Stimulated activated CD4-positive, alpha-beta T cell treated with anti-CD3 and anti-CD28 coated beads, Interleukin-2, amount 100 ng/mL, for 4 hours (primary cell): ENCODE results near the gene PRKAR1B.

Experiments
- DNase-seq: peaks from one replicate; pipeline ENCODE4 v3.0.0-alpha.2; 2020; ENCODE audit warnings: low read depth

Gene PRKAR1B

GRCh38 chr7:727104-727805 is at the start of gene PRKAR1B:
TSS of gene PRKAR1B (minus strand) at chr7:727281. CDS start at chr7:711505, 15,776 bp downstream.
- peak; percentile 60 for DNase-seq

DNA sequence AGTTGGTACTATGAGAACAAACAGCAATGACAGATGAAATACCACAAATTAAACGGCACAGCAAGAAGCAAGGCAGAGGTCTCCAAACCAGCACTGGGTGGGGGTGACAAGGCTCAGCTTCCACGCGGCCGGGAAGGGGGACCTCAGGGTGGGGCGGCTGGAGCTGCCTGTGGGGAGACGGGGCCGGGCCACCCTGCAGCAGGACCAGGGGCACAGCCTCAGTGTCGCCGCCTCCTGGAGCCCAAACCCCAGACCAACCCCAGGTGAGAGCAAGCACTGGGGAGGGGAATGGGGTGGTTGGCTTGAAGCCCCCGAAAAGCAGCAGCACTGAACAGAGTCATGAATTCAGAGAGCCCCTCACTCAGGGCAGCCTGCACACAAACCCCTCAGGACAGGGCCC is 49.3 kb upstream of the PRKAR1B start:
- DNase-seq, result no peak

- DNase-seq, result peak; percentile 36
Observed at GRCh38 chr7:774161-775109, 47.4 kb upstream of the PRKAR1B start.

DNA sequence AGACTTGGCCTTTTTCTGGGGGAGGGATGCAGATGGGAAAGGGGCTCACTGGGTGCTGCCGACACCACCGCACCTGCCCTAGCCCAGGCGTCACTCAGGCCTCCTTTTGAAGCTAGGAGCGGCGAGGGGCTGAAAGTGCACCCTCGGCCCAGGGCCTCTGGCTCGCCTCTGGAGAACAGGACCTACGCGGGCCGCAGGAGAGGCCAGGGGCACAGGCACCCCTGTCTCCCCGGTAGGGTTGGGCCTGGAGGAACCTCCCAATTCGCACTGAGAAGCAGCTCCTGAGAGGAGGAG is 46.5 kb upstream of the PRKAR1B start:
- DNase-seq, result no peak

GRCh38 chr7:772861-773621 is 46.0 kb upstream of the PRKAR1B start:
- no peak for DNase-seq

DNA sequence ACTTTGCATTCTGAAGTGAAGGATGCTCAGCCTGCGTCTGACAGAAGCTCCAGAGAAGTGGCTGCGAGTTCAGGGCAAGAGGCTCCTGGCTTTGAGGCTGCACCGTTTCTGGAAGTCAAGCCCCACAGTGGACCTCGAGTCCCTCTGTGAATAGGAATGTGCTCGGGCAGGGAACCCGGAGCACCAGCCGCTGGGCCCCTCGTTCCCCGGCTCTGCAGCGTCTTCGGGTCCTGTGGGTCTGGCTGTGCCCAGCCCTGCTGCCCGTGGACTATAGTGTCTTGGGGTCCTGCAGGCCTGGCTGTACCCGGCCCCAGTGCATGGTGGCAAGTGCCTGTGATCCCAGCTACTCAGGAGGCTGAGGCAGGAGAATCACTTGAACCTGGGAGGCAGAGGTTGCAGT is 45.3 kb upstream of the PRKAR1B start:
- no peak for DNase-seq

DNA sequence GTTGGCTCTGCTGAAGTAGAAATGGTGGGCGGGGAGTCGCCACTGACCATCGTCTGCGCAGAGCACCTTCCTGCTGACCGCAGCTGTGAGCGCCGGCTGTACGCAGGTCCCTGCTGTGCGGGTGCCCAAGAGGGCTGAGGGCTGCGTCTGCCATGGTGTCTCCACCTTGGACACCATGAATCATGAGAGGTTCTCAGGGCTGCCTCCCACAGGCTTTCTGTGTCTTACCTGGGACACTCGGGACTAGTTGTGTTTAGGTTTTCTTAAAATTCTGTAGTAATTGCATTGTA is 44.9 kb upstream of the PRKAR1B start:
- DNase-seq, result no peak

GRCh38 chr7:771234-772004 is 44.3 kb upstream of the PRKAR1B start:
- DNase-seq, result no peak

DNA sequence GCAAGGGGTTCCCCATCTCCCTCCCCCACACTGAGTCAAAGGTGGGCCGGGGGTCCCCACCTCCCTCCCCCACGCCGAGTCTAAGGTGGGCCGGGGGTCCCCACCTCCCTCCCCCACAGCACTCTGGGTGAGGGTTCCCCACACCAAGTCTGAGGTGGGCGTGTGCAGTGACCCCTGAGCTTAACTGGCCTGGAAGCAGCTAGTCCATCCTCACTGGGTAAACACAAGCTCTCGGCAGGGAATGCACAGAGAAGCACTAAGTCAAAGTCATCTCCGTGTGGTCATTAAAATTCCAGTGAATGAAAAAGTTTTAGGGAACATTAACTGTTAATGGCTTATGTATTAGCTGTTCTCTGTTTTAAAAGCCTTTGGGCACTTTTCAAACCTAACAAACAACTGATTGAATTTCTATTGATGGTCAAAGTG is 43.7 kb upstream of the PRKAR1B start:
- DNase-seq, result no peak

- DNase-seq, result no peak
Observed at GRCh38 chr7:770336-770735, 43.3 kb upstream of the PRKAR1B start.

DNA sequence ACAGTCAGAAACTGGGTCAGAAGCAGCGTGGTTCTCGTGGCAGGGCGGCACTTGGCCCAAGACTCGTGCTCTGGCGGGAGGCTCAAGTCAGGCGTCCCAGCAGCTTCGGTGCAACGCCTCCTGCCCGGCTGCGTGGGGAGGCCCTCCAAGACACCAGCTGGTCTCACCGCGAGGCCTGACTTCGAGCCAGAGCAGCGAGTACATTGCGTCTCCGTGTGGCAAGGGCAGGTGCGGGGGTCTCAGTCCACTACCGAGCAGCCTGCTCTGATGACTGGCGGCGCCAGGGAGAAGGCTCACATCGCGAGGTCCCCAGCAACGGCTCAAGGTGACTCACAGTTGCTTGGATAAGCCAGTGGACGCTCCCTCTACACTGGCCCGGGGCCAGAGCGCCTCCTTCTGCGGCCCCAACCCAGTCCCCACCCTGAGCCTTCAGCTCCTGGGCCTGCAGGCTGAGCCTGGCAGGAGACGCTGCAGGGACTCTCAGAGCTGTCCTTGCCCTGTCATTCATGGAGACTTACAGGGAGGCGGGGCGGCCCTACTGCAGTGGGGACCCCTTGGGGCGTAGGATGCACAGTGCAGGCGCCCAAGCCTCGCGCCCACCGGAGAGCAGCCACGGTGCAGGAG is 41.9 kb upstream of the PRKAR1B start:
- no peak for DNase-seq

DNA sequence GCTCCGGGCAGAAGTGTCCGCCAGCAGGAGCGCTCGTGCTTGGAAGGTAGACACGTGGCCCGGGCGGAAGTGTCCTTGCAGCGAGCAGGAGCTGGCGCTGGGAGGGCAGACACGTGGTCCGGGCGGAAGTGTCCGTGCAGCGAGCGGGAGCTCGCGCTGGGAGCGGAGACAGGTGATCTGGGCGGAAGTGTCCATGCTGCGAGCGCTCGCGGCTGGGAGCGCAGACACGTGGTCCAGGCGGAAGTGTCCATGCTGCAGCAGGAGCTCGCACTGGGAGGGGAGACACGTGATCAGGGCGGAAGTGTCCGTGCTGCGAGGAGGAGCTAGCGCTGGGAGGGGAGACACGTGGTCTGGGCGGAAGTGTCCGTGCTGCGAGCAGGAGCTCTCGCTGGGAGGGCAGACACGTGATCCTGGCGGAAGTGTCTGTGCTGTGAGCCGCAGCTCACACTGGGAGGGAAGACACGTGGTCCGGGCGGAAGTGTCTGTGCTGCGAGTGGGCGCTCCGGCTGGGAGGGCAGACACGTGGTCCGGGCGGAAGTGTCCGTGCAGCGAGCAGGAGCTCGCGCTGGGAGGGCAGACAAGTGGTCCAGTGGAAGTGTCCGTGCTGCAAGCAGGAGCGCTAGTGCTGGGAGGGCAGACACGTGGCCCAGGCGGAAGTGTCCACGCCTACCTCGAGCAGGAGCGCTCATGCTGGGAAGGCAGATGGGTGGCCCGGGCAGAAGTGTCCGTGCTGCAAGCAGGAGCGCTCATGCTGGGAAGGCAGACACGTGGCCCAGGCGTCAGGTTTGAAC is 41.1 kb upstream of the PRKAR1B start:
- DNase-seq, result peak; percentile 17

- DNase-seq, result no peak
Observed at GRCh38 chr7:767580-767940, 40.5 kb upstream of the PRKAR1B start.

- no peak for DNase-seq
Observed at GRCh38 chr7:765383-765782, 38.3 kb upstream of the PRKAR1B start.

- no peak for DNase-seq
Observed at GRCh38 chr7:763762-764161, 36.7 kb upstream of the PRKAR1B start.

DNA sequence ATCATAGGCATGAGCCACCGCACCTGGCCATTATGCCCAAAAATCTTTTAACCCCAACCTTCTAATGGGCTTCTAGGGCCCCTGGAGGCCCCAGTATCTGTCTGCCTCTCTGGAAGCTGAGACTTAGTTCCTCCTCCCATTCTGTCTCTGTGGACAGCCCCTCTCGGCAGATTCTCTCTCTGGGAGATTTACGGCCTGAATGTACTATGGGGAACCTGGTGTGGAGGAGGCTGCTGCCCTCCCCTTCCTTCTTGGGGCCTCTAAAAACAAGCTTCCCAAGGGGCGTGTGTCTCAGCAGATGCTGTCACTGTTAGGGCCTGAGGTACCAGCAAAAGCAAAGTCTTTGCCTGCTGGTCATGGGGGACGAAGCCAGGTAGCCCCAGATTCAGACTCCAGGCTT is 35.8 kb upstream of the PRKAR1B start:
- DNase-seq, result no peak

DNA sequence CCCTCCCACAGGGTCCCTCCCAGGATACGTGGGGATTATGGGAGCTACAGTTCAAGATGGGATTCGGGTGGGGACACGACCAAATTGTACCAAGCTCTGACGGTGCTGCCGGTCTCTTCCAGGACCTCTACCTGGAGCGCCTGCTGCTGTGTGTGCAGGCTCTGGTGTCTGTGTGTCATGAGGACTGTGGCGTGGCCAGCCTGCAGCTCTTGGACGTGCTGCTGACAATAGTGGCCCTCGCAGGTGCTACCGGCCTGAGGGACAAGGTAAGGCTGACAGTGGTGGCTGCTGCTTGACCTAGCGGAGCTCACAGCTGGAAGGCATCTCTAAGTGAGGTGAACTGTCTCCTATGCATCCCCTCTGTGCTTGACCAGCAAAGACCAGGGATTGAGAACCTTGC is 34.5 kb upstream of the PRKAR1B start:
- DNase-seq, result no peak

GRCh38 chr7:761101-761500 is 34.0 kb upstream of the PRKAR1B start:
- no peak for DNase-seq

DNA sequence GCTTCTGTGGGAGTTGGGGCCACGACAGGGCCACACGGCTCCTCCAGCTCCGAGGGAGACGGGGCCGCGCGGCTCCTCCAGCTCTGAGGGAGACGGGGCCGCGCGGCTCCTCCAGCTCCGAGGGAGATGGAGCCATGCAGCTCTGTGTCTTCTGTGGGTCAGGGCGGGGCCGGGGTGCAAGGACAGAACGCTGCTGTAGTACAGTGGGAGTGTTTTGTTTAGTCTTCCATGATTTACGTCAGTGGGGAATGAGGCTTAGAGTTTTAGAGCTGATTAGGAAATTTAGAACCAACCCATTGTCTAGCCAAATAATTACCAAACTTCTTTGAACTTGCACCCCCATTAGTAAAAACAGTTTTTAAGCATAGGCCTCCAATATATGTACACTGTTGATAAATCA is 32.9 kb upstream of the PRKAR1B start:
- no peak for DNase-seq

DNA sequence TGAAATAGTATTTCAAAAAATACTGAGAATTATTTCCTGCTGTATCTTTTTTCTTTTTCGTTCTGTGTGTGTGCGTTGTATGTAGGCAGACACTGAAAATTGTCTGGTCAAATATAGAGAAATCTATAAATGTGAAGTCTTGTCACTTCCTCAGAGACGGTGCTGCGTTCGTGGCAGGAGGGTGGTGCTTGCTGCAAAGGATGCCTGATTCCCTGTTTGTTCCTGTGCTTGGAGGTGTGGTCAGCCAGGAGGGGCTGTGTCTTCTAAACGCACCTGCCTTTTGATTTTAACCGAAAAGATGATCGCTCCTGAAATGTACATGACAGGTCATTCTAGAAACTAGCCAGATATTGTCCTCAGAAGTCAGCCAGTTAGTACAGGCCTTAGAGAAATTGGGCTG is 32.5 kb upstream of the PRKAR1B start:
- DNase-seq, result no peak

DNA sequence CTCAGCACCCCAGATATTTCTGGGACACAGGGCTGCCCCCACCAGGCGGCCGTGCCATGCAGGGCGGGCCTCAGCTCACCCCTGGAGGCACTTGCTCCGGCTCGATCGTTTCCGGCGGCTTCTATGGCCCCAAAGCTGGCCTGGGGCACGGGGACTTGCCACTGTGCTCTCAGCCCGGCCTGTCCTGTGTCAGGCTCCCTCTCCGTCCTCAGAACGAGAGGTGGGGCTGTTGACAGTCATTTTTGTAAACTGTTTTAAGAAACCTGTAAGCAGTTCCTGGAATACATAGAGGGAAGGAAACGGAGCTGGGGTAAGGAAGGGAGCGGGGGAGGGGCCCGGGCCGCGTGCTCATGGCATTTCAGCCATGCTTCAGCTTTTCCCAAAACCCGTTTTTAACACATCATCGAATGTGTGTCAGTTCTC is 30.7 kb upstream of the PRKAR1B start:
- DNase-seq, result no peak
